ENCODE data around the gene VIL1.

The VIL1 gene

DNA sequence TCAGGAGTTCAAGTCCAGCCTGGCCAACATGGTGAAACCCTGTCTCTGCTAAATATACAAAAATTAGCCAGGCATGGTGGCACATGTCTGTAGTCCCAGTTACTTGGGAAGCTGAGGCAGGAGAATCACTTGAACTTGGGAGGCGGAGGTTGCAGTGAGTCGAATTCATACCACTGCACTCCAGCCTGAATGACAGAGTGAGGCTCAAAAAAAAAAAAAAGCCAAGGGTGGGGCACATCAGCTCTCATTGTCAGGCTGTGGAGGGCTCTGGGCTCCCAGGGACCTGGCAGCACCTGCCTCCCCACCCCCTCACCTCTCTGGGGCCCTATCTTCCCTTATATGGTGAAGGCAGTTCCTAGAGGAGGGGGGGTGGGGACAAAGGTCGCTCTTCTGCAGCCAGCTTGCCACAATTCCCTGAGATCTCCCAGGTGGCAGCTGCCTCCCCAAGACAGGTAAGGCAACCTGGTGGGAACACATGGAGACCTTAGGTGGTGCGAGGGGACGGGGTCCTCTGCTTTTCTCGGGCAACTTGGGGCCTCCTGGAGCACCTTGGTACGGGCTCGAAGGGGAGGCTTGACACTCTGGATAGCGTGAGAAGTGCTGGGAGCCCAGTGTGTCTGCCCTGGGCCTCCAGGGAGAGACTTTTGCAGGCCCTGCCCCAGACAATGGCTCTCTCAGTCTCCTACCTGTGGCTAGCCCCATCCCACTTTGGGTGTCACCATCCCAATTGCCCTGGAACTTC is at the start of gene VIL1:
TSS of gene VIL1 (plus strand) at position 407 of the 742 bp plus-strand sequence. CDS start 4,656 bp downstream, outside the sequence.
- no peak for DNase-seq

GRCh38 chr2:218369330-218369729 is 49.6 kb upstream of the VIL1 start:
- no peak for DNase-seq

- DNase-seq, result no peak
Measured at GRCh38 chr2:218370410-218371063, 48.4 kb upstream of the VIL1 start.

- DNase-seq, result no peak
Measured at GRCh38 chr2:218371983-218372350, 47.0 kb upstream of the VIL1 start.

GRCh38 chr2:218374795-218375194 is 44.1 kb upstream of the VIL1 start:
- DNase-seq, result no peak

DNA sequence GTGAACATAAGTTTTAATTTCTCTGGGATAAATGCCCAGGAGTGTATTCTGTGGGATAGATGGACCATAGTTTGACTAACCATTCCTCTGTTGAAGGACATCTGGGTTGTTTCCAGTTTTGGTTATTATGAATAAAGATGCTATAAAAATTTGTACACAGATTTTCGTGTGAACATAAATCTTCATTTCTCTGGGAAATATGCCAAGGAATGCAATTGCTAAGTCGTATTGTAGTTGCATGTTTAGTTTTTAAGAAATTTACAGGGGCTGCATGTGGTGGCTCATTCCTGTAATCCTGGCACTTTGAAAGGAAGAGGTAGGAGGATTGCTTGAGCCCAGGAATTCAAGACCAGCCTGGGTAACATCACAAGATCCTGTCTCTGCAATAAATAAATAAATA is 43.7 kb upstream of the VIL1 start:
- DNase-seq, result no peak

DNA sequence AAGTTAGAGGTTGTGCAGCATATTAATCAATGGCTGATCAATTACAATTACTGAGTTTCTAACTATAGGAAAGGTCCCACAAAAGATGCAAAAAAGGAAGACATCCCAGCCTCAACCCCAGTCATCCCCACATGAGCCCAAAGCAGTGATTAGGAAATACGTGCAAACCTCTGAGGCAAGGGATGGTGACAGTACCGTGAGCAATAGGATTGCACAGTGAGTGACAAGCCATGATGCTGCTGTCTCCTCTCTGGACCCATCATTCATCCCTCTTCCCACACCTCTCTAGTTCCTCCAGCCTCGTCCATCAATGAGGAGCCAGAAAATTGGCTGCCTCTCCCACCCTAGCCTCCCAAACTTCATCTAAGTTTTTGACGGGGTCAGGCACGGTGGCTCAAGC is 40.9 kb upstream of the VIL1 start:
- DNase-seq, result no peak

DNA sequence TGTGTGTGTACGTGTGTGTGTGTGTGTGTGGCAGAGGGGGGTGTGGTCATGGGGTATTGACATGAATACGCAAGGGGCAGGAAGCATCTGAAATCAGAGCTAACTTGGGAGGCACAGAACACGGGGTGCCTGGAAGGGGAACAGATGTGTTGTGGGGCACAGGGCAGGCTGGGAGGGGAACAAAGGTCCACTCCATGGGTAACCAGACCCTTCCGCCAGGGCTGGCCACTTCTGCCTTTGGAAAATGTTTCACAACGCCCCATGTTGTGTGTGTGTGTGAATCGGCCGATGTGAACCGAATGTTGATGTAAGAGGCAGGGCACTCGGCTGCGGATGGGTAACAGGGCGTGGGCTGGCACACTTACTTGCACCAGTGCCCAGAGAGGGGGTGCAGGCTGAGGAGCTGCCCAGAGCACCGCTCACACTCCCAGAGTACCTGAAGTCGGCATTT is 37.0 kb upstream of the VIL1 start, which contains the start of gene SLC11A1:
TSS of gene SLC11A1 (plus strand) at position 358 of the 451 bp plus-strand sequence. CDS start 96 bp downstream, outside the sequence.
- no peak for DNase-seq

- DNase-seq, result no peak
Measured at GRCh38 chr2:218382785-218383184, 36.1 kb upstream of the VIL1 start.

- DNase-seq, result no peak
Measured at GRCh38 chr2:218383892-218384519, 34.9 kb upstream of the VIL1 start.

DNA sequence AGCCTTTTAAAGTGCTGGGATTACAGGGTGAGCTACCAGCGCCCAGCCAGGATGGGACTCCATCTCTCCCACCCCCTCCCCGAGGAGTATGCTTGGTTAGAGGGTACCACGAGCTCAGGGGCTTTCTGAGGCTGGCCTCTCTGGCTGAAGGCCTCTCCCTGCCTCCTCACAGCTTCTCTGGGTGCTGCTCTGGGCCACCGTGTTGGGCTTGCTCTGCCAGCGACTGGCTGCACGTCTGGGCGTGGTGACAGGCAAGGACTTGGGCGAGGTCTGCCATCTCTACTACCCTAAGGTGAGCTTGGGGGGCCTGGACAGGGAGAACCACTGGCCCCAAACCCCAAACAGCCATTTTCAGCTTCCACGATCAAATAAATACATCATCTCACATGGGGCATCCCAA is 33.9 kb upstream of the VIL1 start:
- no peak for DNase-seq

DNA sequence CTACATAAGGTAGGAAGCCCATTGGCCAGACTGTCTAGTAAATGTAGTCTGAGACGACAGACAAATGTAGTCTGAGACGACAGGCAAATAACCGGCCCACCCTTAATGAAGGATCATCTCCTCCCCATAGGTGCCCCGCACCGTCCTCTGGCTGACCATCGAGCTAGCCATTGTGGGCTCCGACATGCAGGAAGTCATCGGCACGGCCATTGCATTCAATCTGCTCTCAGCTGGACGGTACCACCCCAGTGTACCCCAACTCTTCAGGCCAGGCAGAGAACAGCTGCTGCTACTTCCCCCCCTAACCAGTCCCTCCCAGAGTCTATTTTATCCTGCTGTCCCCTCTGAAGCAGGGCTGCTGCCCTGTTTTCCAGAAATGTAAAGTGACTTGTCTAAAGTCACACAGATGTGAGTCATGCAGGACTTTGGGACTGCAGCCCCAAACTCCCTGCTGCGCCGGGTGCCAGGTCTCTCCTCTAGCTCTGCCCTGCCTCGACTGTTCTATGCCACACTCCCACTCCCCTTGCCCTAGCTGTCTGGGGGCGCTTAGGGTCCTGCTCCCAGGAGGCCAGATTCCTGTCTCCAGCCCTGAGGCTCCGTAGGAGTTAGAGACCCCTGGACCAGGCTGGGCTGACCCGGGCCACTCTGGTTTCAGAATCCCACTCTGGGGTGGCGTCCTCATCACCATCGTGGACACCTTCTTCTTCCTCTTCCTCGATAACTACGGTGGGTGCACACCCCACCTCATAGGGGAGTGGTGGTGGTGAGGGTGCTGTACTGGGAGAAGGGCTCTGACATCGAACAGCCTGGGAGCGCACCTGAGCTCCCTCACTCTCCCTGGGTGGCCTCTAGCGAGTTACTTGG is 32.2 kb upstream of the VIL1 start:
- no peak for DNase-seq

DNA sequence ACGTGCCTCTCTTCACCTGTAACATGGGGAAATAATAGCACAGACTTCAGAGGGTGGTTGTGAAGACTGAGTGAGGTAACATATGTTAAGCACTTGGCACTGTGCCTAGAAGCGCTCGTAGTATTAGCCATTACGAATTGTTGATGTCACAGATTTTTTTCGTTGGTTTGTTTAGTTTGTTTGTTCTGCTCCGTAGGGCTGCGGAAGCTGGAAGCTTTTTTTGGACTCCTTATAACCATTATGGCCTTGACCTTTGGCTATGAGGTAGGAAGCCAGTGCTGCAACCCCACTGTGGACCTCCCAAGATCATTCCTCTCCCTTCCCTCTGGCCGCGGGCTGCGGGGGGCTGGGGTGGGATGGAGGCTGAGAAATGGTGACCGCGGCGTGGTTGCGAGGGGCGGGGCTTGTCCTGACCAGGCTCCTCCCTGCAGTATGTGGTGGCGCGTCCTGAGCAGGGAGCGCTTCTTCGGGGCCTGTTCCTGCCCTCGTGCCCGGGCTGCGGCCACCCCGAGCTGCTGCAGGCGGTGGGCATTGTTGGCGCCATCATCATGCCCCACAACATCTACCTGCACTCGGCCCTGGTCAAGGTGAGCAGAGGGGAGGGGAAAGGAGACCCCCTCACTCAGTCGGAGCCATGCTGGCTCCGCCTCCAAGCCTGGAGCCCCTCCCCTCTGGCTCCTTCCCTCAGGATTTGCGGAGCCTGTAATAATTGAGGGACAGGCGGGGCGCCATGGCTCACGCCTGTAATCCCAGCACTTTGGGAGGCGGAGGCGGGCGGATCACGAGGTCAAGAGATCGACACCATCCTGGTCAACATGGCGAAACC is 31.3 kb upstream of the VIL1 start:
- no peak for DNase-seq

GRCh38 chr2:218389333-218390150 is 29.4 kb upstream of the VIL1 start:
- no peak for DNase-seq

DNA sequence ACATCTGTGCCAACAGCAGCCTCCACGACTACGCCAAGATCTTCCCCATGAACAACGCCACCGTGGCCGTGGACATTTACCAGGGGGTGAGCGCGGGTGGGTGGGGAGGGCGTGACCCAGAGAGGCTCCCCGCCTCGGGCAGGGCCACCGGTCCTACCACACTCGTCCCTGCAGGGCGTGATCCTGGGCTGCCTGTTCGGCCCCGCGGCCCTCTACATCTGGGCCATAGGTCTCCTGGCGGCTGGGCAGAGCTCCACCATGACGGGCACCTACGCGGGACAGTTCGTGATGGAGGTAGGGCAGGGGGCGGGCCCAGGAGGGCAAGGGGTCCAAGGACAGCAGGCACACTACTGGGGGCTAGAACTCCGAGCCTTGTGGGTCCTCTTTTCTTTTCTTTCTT is 27.7 kb upstream of the VIL1 start:
- DNase-seq, result no peak

DNA sequence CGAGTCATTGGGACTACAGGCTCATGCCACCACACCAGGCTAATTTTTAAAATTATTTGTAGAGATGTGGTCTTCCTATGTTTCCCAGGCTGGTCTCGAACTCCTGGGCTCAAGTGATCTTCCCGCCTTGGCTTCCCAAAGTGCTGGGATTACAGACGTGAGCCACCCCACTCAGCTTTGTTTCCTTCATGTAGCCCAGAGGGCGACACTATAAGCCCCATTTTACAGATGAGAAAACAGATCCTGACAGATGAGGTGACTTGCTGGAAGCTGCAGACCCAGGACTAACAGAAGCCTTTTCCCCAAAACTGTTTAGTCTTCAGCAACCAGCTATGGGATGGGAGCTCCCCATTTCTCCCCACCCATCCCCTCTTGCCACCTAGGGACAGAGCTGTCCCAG is 26.5 kb upstream of the VIL1 start:
- no peak for DNase-seq

GRCh38 chr2:218392891-218393462 is 25.9 kb upstream of the VIL1 start:
- no peak for DNase-seq

DNA sequence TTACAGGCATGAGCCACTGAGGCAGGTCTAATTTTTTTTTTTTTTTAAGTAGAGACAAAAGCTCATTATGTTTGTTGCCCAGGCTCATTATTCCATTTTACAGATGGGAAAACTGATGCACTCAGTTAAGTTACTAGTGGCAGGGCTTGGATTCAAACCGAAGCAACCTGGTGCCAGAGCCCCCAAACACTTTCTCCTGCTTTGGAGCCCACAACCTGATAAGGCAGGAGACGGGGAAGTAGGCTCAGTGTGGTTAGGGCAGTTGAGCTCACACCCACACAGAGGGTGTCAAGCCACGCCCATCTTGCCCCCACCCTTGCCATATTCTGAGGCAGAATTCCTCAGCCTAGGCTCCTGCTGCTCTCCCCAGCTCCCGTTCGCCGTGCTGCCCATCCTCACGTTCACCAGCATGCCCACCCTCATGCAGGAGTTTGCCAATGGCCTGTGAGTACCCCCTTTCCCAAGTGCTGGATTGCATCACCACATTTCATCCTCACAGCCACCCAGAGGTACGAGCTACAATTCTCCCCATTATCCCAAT is 25.1 kb upstream of the VIL1 start:
- no peak for DNase-seq

- DNase-seq, result no peak
Measured at GRCh38 chr2:218394298-218395089, 24.4 kb upstream of the VIL1 start.

GRCh38 chr2:218395090-218395444 is 23.9 kb upstream of the VIL1 start:
- no peak for DNase-seq

All from NCI-H446 treated with DMSO at 0.1 percent for 48 hours (cell line).